ENCODE data around the gene CD48.

CD48 gene

GRCh38 chr1:160630523-160631451 is 80.8 kb downstream of the CD48 start:
- no peak for DNase-seq

- DNase-seq: peak; percentile 84
These were observed 82.1 kb downstream of the CD48 start for GRCh38 chr1:160629286-160630210.

GRCh38 chr1:160628799-160629263 is 82.8 kb downstream of the CD48 start:
- peak; percentile 58 for DNase-seq

Measured in CD4-positive, alpha-beta T cell treated with Interleukin-12 subunit alpha and Interleukin-12 subunit beta, for 1 hour (primary cell).